Measurements from ENCODE around the gene RASD2. TPM values are rescaled to one million over a fixed set of nuclear protein-coding genes. Genes with fewer than 3 reads are reported as not detected.

Gene RASD2
- total RNA-seq, 3 donors from 2014 or later (not counting 1 experiment from before 2014, with no cell fraction given): 0.20 to 0.64 (median 0.20) TPM

- Histone ChIP-seq H3K27me3 (ENCODE audit: control insufficient read depth, insufficient read depth, low read length) (no peaks in the 10 kb centered on the region), H3K27ac (ENCODE audit: low read length) (no peak overlapping the region), H3K4me1 (ENCODE audit: control insufficient read depth, insufficient read depth, low read length) (no peaks in the 10 kb centered on the region), H3K9me3 (ENCODE audit: control insufficient read depth, insufficient read depth, low read length) (no peaks in the 10 kb centered on the region), H3K4me3 (ENCODE audit: low read length) (no peak overlapping the region), H3K36me3 (ENCODE audit: control insufficient read depth, insufficient read depth, low read length) (no peaks in the 10 kb centered on the region)
- ATAC-seq (no peak), DNase-seq (no peak)
- no peaks in the 10 kb centered on the region for H3K4me1 Mint-ChIP-seq
- peaks cover 8 to 31% of the 10 kb centered on the region in 2 donors for H3K27me3 Mint-ChIP-seq (ENCODE audit: low read depth in 2 of 2)
- H3K27ac Mint-ChIP-seq: no peak overlapping the region
- intact Hi-C loops (cut with micrococcal nuclease): no loop called here
- no peak for TF ChIP-seq CTCF (IDR thresholded peaks at IDR 0.05)
- WGBS (ENCODE audit: insufficient coverage): 82% methylated on average over 9 of the region's 9 CpGs
- no peak overlapping the region for H3K4me3 Mint-ChIP-seq
- no peaks in the 10 kb centered on the region for H3K36me3 Mint-ChIP-seq
- H3K9me3 Mint-ChIP-seq: no peaks in the 10 kb centered on the region
These were observed 21.2 kb upstream of the RASD2 start for GRCh38 chr22:35519306-35520000.

GRCh38 chr22:35521358-35522224 lies 19.0 kb upstream of the RASD2 start:
- no peaks in the 10 kb centered on the region for H3K9me3 Mint-ChIP-seq
- Histone ChIP-seq H3K27ac (ENCODE audit: low read length) (no peak overlapping the region), H3K4me3 (ENCODE audit: low read length) (no peak overlapping the region), H3K9me3 (ENCODE audit: control insufficient read depth, insufficient read depth, low read length) (no peaks in the 10 kb centered on the region), H3K36me3 (ENCODE audit: control insufficient read depth, insufficient read depth, low read length) (no peaks in the 10 kb centered on the region), H3K27me3 (ENCODE audit: control insufficient read depth, insufficient read depth, low read length) (no peaks in the 10 kb centered on the region), H3K4me1 (ENCODE audit: control insufficient read depth, insufficient read depth, low read length) (no peaks in the 10 kb centered on the region)
- no peak overlapping the region for H3K4me3 Mint-ChIP-seq
- no peak for TF ChIP-seq CTCF (IDR thresholded peaks at IDR 0.05)
- no peak overlapping the region for H3K27ac Mint-ChIP-seq
- no peaks in the 10 kb centered on the region for H3K36me3 Mint-ChIP-seq
- ATAC-seq: no peak
- no peak for DNase-seq
- H3K4me1 Mint-ChIP-seq: no peaks in the 10 kb centered on the region
- peaks cover 6 to 22% of the 10 kb centered on the region in 2 donors for H3K27me3 Mint-ChIP-seq (ENCODE audit: low read depth in 2 of 2)
- intact Hi-C loops (cut with micrococcal nuclease): no loop called here
- 34% methylated on average over 16 of the region's 16 CpGs for WGBS (ENCODE audit: insufficient coverage)

GRCh38 chr22:35522225-35523149 lies 18.1 kb upstream of the RASD2 start:
- ATAC-seq (no peak), DNase-seq (no peak)
- H3K9me3 Mint-ChIP-seq: no peaks in the 10 kb centered on the region
- H3K4me1 Mint-ChIP-seq: no peaks in the 10 kb centered on the region
- no peak overlapping the region for H3K4me3 ChIP-seq (ENCODE audit: low read length)
- no peaks in the 10 kb centered on the region for H3K9me3 ChIP-seq (ENCODE audit: control insufficient read depth, insufficient read depth, low read length)
- no peak overlapping the region for H3K4me3 Mint-ChIP-seq
- WGBS (ENCODE audit: insufficient coverage): 72% methylated on average over 11 of the region's 12 CpGs
- TF ChIP-seq CTCF (IDR thresholded peaks at IDR 0.05): no peak
- H3K27ac Mint-ChIP-seq: no peak overlapping the region
- no peak overlapping the region for H3K27ac ChIP-seq (ENCODE audit: low read length)
- H3K27me3 Mint-ChIP-seq (ENCODE audit: low read depth in 2 of 2): peaks cover 5 to 16% of the 10 kb centered on the region in 2 donors
- no peaks in the 10 kb centered on the region for H3K36me3 Mint-ChIP-seq
- no peaks in the 10 kb centered on the region for H3K4me1 ChIP-seq (ENCODE audit: control insufficient read depth, insufficient read depth, low read length)
- intact Hi-C loops (cut with micrococcal nuclease): no loop called here
- H3K27me3 ChIP-seq (ENCODE audit: control insufficient read depth, insufficient read depth, low read length): no peaks in the 10 kb centered on the region
- H3K36me3 ChIP-seq (ENCODE audit: control insufficient read depth, insufficient read depth, low read length): no peaks in the 10 kb centered on the region

Measured in natural killer cell (primary cell).